T-helper 1 cell (primary cell): Measurements from ENCODE around the gene ULBP2.
A peak's percentile ranks its signal among the peaks of the same experiment; 100 is the strongest.
"Not testable (repeated sequence)": the region's sequence is repeated elsewhere in the genome, so short reads cannot be mapped to it uniquely, and the experiment has no call there.

ENCODE experiments used
- DNase-seq, 5 donors: peaks; one replicate each; pipeline ENCODE4 v3.0.0-alpha.2; 2012 to 2020

Gene ULBP2

GRCh38 chr6:149951626-149952025 lies 9.8 kb downstream of the ULBP2 start:
- DNase-seq = no peak

GRCh38 chr6:149953390-149953789 lies 11.6 kb downstream of the ULBP2 start:
- not testable (repeated sequence) for DNase-seq

DNA sequence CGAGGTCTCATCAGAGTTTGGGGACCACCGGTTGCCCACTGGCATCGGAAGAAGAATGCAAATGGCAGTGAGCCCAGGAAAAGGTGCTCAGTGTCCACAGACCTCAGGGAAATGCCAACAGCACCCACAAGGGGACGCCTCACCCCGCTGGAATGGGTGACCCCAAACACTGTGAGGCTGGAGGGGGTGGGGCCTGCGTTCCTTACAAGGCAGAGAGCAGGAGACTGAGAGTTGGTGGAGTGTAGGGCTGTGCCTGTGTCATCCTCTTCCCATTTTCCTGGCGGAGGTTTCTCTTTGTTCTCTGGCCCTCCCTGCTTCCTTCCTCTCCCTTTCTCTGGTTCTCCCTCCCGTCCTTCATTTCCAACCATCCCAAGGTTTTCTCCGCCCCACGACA lies 12.1 kb downstream of the ULBP2 start:
- DNase-seq = not testable (repeated sequence)

GRCh38 chr6:149954328-149954983 lies 12.6 kb downstream of the ULBP2 start:
- DNase-seq = not testable (repeated sequence)

- DNase-seq = not testable (repeated sequence)
These were observed 13.3 kb downstream of the ULBP2 start for GRCh38 chr6:149954984-149955653.

DNA sequence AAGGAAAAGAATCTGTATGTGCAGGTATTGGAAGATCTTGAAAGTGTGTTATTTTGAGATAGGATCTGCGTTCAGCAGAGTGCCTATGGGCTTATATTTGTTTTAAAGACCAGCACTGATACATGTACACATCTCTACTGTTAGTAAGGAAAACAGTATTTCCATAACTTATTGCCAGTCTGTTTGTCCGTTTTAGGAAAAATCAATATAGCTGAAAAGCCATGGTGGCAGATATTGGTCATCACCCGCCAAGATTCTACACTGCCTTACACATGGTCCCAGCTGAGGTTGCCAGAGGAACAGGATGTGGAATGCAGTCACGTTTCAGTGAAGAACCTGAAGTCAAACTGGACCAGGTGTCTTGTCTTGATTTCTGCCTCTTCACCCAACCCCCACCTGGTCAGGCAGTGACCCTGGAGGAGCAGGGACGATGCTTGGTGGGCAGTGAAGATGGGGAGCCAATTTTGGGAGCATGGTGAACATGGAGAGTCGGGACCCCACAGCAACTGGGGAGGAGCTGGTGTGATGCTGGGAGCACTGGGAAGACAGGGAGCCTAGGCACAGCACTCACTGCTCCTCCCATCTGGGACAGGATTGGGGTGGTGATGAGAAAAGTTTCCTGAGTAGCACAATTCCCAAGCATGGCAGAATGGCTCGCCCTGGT lies 14.0 kb downstream of the ULBP2 start:
- not testable (repeated sequence) for DNase-seq

GRCh38 chr6:149958124-149958523 lies 16.3 kb downstream of the ULBP2 start:
- DNase-seq = not testable (repeated sequence)

GRCh38 chr6:149959806-149960205 lies 18.0 kb downstream of the ULBP2 start:
- DNase-seq = not testable (repeated sequence)

DNA sequence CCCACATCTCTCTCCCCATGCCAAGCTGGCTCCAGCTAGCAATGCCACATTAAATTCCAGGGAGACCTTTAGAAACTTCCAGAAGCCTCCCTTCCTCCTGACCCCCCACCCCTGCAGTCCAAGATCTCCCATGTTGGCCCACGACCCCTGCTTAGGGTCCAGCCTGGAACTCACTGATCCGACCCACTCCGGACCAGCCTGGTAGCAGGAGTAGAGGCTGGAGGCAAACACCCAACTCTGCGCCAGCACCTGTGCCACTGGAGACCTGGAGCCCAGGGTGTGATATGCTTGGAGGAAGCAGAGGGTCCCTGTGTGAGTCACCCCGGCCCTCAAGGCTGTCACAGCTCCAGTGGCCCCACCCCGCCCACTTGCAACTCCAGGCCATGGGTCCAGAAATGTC lies 18.7 kb downstream of the ULBP2 start:
- DNase-seq = no peak

GRCh38 chr6:149961728-149962425 lies 20.1 kb downstream of the ULBP2 start:
- DNase-seq = peak in 2 of 5 donors; percentile 23 to 56

GRCh38 chr6:149962461-149963211 lies 20.8 kb downstream of the ULBP2 start:
- DNase-seq = no peak

GRCh38 chr6:149963212-149963461 lies 21.3 kb downstream of the ULBP2 start:
- peak in 1 of 5 donors; percentile 75 for DNase-seq

GRCh38 chr6:149963462-149964307 lies 21.9 kb downstream of the ULBP2 start, which contains the start of gene ULBP1:
TSS of gene ULBP1 (plus strand) at chr6:149963943. CDS start at chr6:149964050, 107 bp downstream.
- DNase-seq = peak; percentile 49 to 90 (median 59)

GRCh38 chr6:149964308-149965193 lies 22.7 kb downstream of the ULBP2 start:
- DNase-seq = peak in 2 of 5 donors; percentile 15 to 38

GRCh38 chr6:149965194-149966020 lies 23.6 kb downstream of the ULBP2 start:
- peak in 2 of 5 donors; percentile 26 to 33 for DNase-seq

DNA sequence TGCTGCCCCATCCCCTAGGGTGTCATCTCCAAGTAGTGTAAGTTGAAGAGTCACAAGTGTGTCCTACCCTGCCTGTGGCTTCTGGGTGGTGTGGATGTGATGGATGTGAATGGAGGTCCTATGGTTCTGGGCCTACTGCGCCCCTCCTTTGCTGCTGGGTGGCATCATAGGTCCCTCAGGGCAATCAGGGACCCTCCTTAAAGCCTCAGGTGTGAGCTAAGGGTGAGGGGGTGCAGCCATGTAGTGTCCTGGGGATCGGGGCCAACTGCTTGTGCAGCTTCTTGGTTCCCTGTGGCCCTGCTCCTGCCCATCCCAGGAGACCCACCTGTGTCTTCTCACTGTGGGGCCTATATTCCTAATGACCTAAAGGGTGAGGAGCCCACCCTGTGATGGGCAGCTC lies 24.5 kb downstream of the ULBP2 start:
- DNase-seq = not testable (repeated sequence)

DNA sequence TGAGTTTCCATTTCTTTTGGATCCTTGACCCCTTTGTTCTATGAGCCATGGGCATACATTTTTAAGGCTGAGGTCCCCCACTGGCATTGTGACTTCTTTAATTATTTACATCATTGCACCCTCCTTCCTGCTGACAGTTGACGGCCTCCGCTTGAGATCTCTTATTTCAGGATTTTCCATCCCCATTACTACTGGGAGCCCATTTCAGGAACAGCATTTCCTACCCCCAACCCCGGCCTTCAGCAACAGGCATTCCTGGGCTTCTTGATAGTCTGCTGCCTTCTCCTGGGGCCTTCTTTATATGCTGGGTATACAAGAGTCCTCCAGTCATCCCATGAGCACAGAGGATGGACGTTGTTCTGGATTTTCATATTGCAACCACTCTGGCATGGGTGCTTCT lies 25.8 kb downstream of the ULBP2 start:
- DNase-seq = no peak

- DNase-seq = not testable (repeated sequence)
These were observed 26.2 kb downstream of the ULBP2 start for GRCh38 chr6:149967999-149968398.

- DNase-seq = not testable (repeated sequence)
These were observed 27.1 kb downstream of the ULBP2 start for GRCh38 chr6:149968909-149969308.

GRCh38 chr6:149969635-149970034 lies 27.8 kb downstream of the ULBP2 start:
- DNase-seq = no peak
